Activated CD4-positive, alpha-beta T cell treated with anti-CD3 and anti-CD28 coated beads for 36 hours (primary cell): Measurements from ENCODE around the gene RFX3. TPM values are rescaled to one million over a fixed set of nuclear protein-coding genes. Genes with fewer than 3 reads are reported as not detected.

ENCODE experiments used
- ATAC-seq: fragments of 200-7000 bp; cut with Tn5 transposase; one replicate; pipeline ENCODE4 v1.10.0; 2021; ENCODE audit warnings: mild to moderate bottlenecking, moderate library complexity
- CTCF ChIA-PET: fragments of 350-600 bp; sonication (Branson Sonifier 250); formaldehyde crosslinking; loops from one replicate; lab custom pipeline; 2021; ENCODE audit warnings: antibody characterized with exemption; lab: Charles Lee
- POLR2A ChIA-PET: fragments of 350-600 bp; sonication (Branson Sonifier 250); formaldehyde crosslinking; loops from one replicate; lab custom pipeline; 2021; ENCODE audit warnings: antibody characterized with exemption, inconsistent platforms; lab: Charles Lee
- DNase-seq: peaks from one replicate; pipeline ENCODE4 v3.0.0-alpha.2; 2020
- H3K27ac Mint-ChIP-seq: one replicate; pipeline ENCODE4 v1.8.0; 2021; ENCODE audit warnings: mixed read lengths
- H3K27me3 Mint-ChIP-seq: one replicate; pipeline ENCODE4 v1.8.0; 2021; ENCODE audit warnings: mixed read lengths
- H3K36me3 Mint-ChIP-seq: one replicate; pipeline ENCODE4 v1.8.0; 2021; ENCODE audit warnings: low read depth, mixed read lengths
- H3K4me1 Mint-ChIP-seq: one replicate; pipeline ENCODE4 v1.8.0; 2021; ENCODE audit warnings: mixed read lengths
- H3K4me3 Mint-ChIP-seq: one replicate; pipeline ENCODE4 v1.8.0; 2021; ENCODE audit warnings: mild to moderate bottlenecking, moderate library complexity, mixed read lengths
- H3K9me3 Mint-ChIP-seq: one replicate; pipeline ENCODE4 v1.8.0; 2021; ENCODE audit warnings: low read depth, mixed read lengths
- intact Hi-C, 2 experiments: fragments of 100-400 bp; cut with DNase I in 1 of 2; cut with micrococcal nuclease in 1 of 2; formaldehyde crosslinking; loops; one replicate each; pipeline versions ENCODE4 v1.14.2 to v1.15.1; 2022 to 2024; cut with DNase I, micrococcal nuclease
- total RNA-seq, 2 experiments: library from RNA; stranded (reverse); gene quantifications; one replicate each; pipeline ENCODE4 v1.2.3, GENCODE V29; 2021

Gene RFX3
- total RNA-seq, 2 experiments from 2014 or later: 12.5 to 16.6 TPM

GRCh38 chr9:3285365-3286161 lies 240.2 kb downstream of the RFX3 start:
- ChIA-PET POLR2A (no interaction called here), CTCF (no interaction called here)
- ATAC-seq: no peak
- H3K9me3 Mint-ChIP-seq: no peaks in the 10 kb centered on the region
- no peak overlapping the region for H3K27ac Mint-ChIP-seq
- H3K36me3 Mint-ChIP-seq: peaks cover 28% of the 10 kb centered on the region
- no peaks in the 10 kb centered on the region for H3K27me3 Mint-ChIP-seq
- no peaks in the 10 kb centered on the region for H3K4me1 Mint-ChIP-seq
- DNase-seq: no peak
- intact Hi-C loops: no loop called here
- no peak overlapping the region for H3K4me3 Mint-ChIP-seq

- ATAC-seq (no peak), DNase-seq (no peak)
- Mint-ChIP-seq H3K4me3 (no peak overlapping the region), H3K27me3 (no peaks in the 10 kb centered on the region), H3K36me3 (peaks cover 24% of the 10 kb centered on the region), H3K27ac (no peak overlapping the region), H3K9me3 (no peaks in the 10 kb centered on the region), H3K4me1 (no peaks in the 10 kb centered on the region)
- ChIA-PET POLR2A (no interaction called here), CTCF (no interaction called here)
- intact Hi-C loops: no loop called here
These were observed 243.4 kb downstream of the RFX3 start for GRCh38 chr9:3282365-3282764.

GRCh38 chr9:3281399-3281798 lies 244.4 kb downstream of the RFX3 start:
- no peak for DNase-seq
- no peak for ATAC-seq
- H3K4me3 Mint-ChIP-seq: no peak overlapping the region
- intact Hi-C loops: no loop called here
- peaks cover 20% of the 10 kb centered on the region for H3K36me3 Mint-ChIP-seq
- H3K27ac Mint-ChIP-seq: no peak overlapping the region
- H3K9me3 Mint-ChIP-seq: no peaks in the 10 kb centered on the region
- H3K27me3 Mint-ChIP-seq: no peaks in the 10 kb centered on the region
- H3K4me1 Mint-ChIP-seq: no peaks in the 10 kb centered on the region
- CTCF ChIA-PET: no interaction called here
- POLR2A ChIA-PET: no interaction called here

GRCh38 chr9:3277200-3277599 lies 248.6 kb downstream of the RFX3 start:
- POLR2A ChIA-PET: no interaction called here
- no peak for ATAC-seq
- peaks cover 23% of the 10 kb centered on the region for H3K36me3 Mint-ChIP-seq
- intact Hi-C loops: no loop called here
- no peaks in the 10 kb centered on the region for H3K27me3 Mint-ChIP-seq
- H3K27ac Mint-ChIP-seq: no peak overlapping the region
- H3K9me3 Mint-ChIP-seq: no peaks in the 10 kb centered on the region
- no peak overlapping the region for H3K4me3 Mint-ChIP-seq
- DNase-seq: no peak
- CTCF ChIA-PET: no interaction called here
- no peaks in the 10 kb centered on the region for H3K4me1 Mint-ChIP-seq

GRCh38 chr9:3271581-3271980 lies 254.2 kb downstream of the RFX3 start:
- Mint-ChIP-seq H3K4me1 (no peaks in the 10 kb centered on the region), H3K36me3 (peaks cover 35% of the 10 kb centered on the region), H3K27me3 (no peaks in the 10 kb centered on the region), H3K4me3 (no peak overlapping the region), H3K27ac (no peak overlapping the region), H3K9me3 (no peaks in the 10 kb centered on the region)
- DNase-seq: no peak
- POLR2A ChIA-PET: no interaction called here
- intact Hi-C loops: no loop called here
- no peak for ATAC-seq
- CTCF ChIA-PET: no interaction called here

GRCh38 chr9:3271157-3271556 lies 254.6 kb downstream of the RFX3 start:
- peaks cover 31% of the 10 kb centered on the region for H3K36me3 Mint-ChIP-seq
- no peaks in the 10 kb centered on the region for H3K9me3 Mint-ChIP-seq
- no peaks in the 10 kb centered on the region for H3K27me3 Mint-ChIP-seq
- H3K4me3 Mint-ChIP-seq: no peak overlapping the region
- CTCF ChIA-PET: no interaction called here
- DNase-seq: no peak
- POLR2A ChIA-PET: no interaction called here
- no peak overlapping the region for H3K27ac Mint-ChIP-seq
- no peak for ATAC-seq
- H3K4me1 Mint-ChIP-seq: no peaks in the 10 kb centered on the region
- intact Hi-C loops: no loop called here

- POLR2A ChIA-PET: no interaction called here
These were observed 257.6 kb downstream of the RFX3 start for GRCh38 chr9:3268223-3268622.

GRCh38 chr9:3263698-3264097 lies 262.1 kb downstream of the RFX3 start:
- no peaks in the 10 kb centered on the region for H3K27me3 Mint-ChIP-seq
- no peaks in the 10 kb centered on the region for H3K4me1 Mint-ChIP-seq
- ChIA-PET POLR2A (no interaction called here), CTCF (no interaction called here)
- H3K36me3 Mint-ChIP-seq: peaks cover 10% of the 10 kb centered on the region
- no peak for ATAC-seq
- H3K9me3 Mint-ChIP-seq: no peaks in the 10 kb centered on the region
- intact Hi-C loops: no loop called here
- no peak for DNase-seq
- H3K27ac Mint-ChIP-seq: no peak overlapping the region
- no peak overlapping the region for H3K4me3 Mint-ChIP-seq

More at GRCh38 chr9:3268223-3268622, 257.6 kb downstream of the RFX3 start:
- intact Hi-C loops: no loop called here
- H3K27ac Mint-ChIP-seq: no peak overlapping the region
- H3K27me3 Mint-ChIP-seq: no peaks in the 10 kb centered on the region
- no peaks in the 10 kb centered on the region for H3K9me3 Mint-ChIP-seq
- no peak for DNase-seq
- peaks cover 28% of the 10 kb centered on the region for H3K36me3 Mint-ChIP-seq
- CTCF ChIA-PET: interaction anchor here (0.8 to 0.9 kb wide), 2 partner anchors 13 to 22 kb away, joined by 3 to 4 read pairs; no protein-coding TSS in a partner anchor
- no peaks in the 10 kb centered on the region for H3K4me1 Mint-ChIP-seq
- ATAC-seq: no peak
- H3K4me3 Mint-ChIP-seq: no peak overlapping the region

GRCh38 chr9:3262826-3263529 lies 262.8 kb downstream of the RFX3 start:
- Mint-ChIP-seq H3K9me3 (no peaks in the 10 kb centered on the region), H3K36me3 (peaks cover 9% of the 10 kb centered on the region), H3K27me3 (no peaks in the 10 kb centered on the region), H3K27ac (no peak overlapping the region), H3K4me3 (no peak overlapping the region), H3K4me1 (no peaks in the 10 kb centered on the region)
- ChIA-PET POLR2A (no interaction called here), CTCF (no interaction called here)
- ATAC-seq (no peak), DNase-seq (no peak)
- intact Hi-C loops: no loop called here

GRCh38 chr9:3261484-3261883 lies 264.3 kb downstream of the RFX3 start:
- no peak for DNase-seq
- Mint-ChIP-seq H3K4me1 (no peaks in the 10 kb centered on the region), H3K9me3 (no peaks in the 10 kb centered on the region), H3K27me3 (no peaks in the 10 kb centered on the region), H3K36me3 (peaks cover 21% of the 10 kb centered on the region), H3K27ac (no peak overlapping the region), H3K4me3 (no peak overlapping the region)
- ATAC-seq: no peak
- ChIA-PET CTCF (no interaction called here), POLR2A (no interaction called here)
- intact Hi-C loops: no loop called here

GRCh38 chr9:3256571-3257330 lies 269.1 kb downstream of the RFX3 start:
- POLR2A ChIA-PET: no interaction called here
- ATAC-seq: no peak
- Mint-ChIP-seq H3K9me3 (no peaks in the 10 kb centered on the region), H3K36me3 (peaks cover 34% of the 10 kb centered on the region), H3K27ac (no peak overlapping the region), H3K27me3 (no peaks in the 10 kb centered on the region), H3K4me3 (no peak overlapping the region), H3K4me1 (no peaks in the 10 kb centered on the region)
- CTCF ChIA-PET: no interaction called here
- no peak for DNase-seq
- intact Hi-C loops: no loop called here
